Astrocyte (in vitro differentiated cells and primary cell): Measurements from ENCODE around the gene LZTS2. TPM values are rescaled to one million over a fixed set of nuclear protein-coding genes. Genes with fewer than 3 reads are reported as not detected.

Source experiments
- DNase-seq: peaks from one replicate; pipeline ENCODE4 v3.0.0-alpha.2; 2010; ENCODE audit warnings: low read depth
- FAIRE-seq: peaks from 2 replicates; lab custom pipeline; 2011; peaks lifted over from hg19 to GRCh38; lab: Jason Lieb, UNC
- H2AFZ ChIP-seq: 2 replicates; pipeline ENCODE4 v1.6.0; 2012; ENCODE audit warnings: low read depth, low read length, inconsistent platforms
- H3K27ac ChIP-seq: 2 replicates; pipeline ENCODE4 v1.5.1; 2011; ENCODE audit warnings: low read depth, low read length, inconsistent platforms
- H3K27me3 ChIP-seq: 2 replicates; pipeline ENCODE4 v1.6.0; 2011; ENCODE audit warnings: low read length, inconsistent platforms; ENCODE audit not compliant: insufficient read depth
- H3K36me3 ChIP-seq: 2 replicates; pipeline ENCODE4 v1.5.1; 2011; ENCODE audit warnings: low read length, inconsistent platforms; ENCODE audit not compliant: insufficient read depth
- H3K4me1 ChIP-seq: 2 replicates; pipeline ENCODE4 v1.5.1; 2011; ENCODE audit warnings: low read length, inconsistent platforms; ENCODE audit not compliant: insufficient read depth
- H3K4me2 ChIP-seq: 2 replicates; pipeline ENCODE4 v1.6.0; 2012; ENCODE audit warnings: low read length, inconsistent platforms
- H3K4me3 ChIP-seq: 2 replicates; pipeline ENCODE4 v1.5.1; 2011; ENCODE audit warnings: low read depth, mild to moderate bottlenecking, low read length, inconsistent platforms; ENCODE audit not compliant: insufficient read depth
- H3K79me2 ChIP-seq: 2 replicates; pipeline ENCODE4 v1.6.0; 2012; ENCODE audit warnings: mild to moderate bottlenecking, low read length, inconsistent platforms; ENCODE audit not compliant: insufficient read depth
- H3K9ac ChIP-seq: 2 replicates; pipeline ENCODE4 v1.6.0; 2012; ENCODE audit warnings: mild to moderate bottlenecking, low read length, inconsistent platforms
- H3K9me3 ChIP-seq: 2 replicates; pipeline ENCODE4 v1.5.1; 2012; ENCODE audit warnings: low read depth, mild to moderate bottlenecking, low read length, inconsistent platforms; ENCODE audit not compliant: insufficient read depth
- H4K20me1 ChIP-seq: 2 replicates; pipeline ENCODE4 v1.6.0; 2012; ENCODE audit warnings: low read length, inconsistent platforms; ENCODE audit not compliant: insufficient read depth
- H3K27ac Mint-ChIP-seq: one replicate; pipeline ENCODE4 v1.8.0; 2021; ENCODE audit warnings: mild to moderate bottlenecking, mixed read lengths; ENCODE audit not compliant: unreplicated experiment
- H3K27me3 Mint-ChIP-seq: one replicate; pipeline ENCODE4 v1.8.0; 2021; ENCODE audit warnings: low read depth, mixed read lengths; ENCODE audit not compliant: unreplicated experiment
- H3K36me3 Mint-ChIP-seq: one replicate; pipeline ENCODE4 v1.8.0; 2021; ENCODE audit warnings: low read depth, mixed read lengths; ENCODE audit not compliant: unreplicated experiment
- H3K4me1 Mint-ChIP-seq: one replicate; pipeline ENCODE4 v1.8.0; 2021; ENCODE audit warnings: low read depth, mixed read lengths; ENCODE audit not compliant: unreplicated experiment
- H3K4me3 Mint-ChIP-seq: one replicate; pipeline ENCODE4 v1.8.0; 2021; ENCODE audit warnings: mild to moderate bottlenecking, moderate library complexity, mixed read lengths; ENCODE audit not compliant: unreplicated experiment
- H3K9me3 Mint-ChIP-seq: one replicate; pipeline ENCODE4 v1.8.0; 2021; ENCODE audit warnings: mild to moderate bottlenecking, mixed read lengths; ENCODE audit not compliant: unreplicated experiment
- EZH2 ChIP-seq: IDR thresholded peaks from 2 replicates; pipeline ENCODE4 v1.6.1; 2012; ENCODE audit warnings: mild to moderate bottlenecking, low read length, inconsistent platforms; ENCODE audit not compliant: insufficient read depth
- total RNA-seq: library from RNA; stranded (reverse); gene quantifications from 2 replicates; pipeline ENCODE4 v1.2.1, GENCODE V29; 2021
- TF ChIP-seq, protein P1 (sequence below): IDR thresholded peaks from 2 replicates; pipeline ENCODE4 v1.5.1; 2011; ENCODE audit warnings: low read depth, mild to moderate bottlenecking, inconsistent platforms, low read length, moderate library complexity; ENCODE audit not compliant: insufficient read depth

Gene LZTS2
- total RNA-seq, 1 donor from 2014 or later = 69.9 TPM

DNA sequence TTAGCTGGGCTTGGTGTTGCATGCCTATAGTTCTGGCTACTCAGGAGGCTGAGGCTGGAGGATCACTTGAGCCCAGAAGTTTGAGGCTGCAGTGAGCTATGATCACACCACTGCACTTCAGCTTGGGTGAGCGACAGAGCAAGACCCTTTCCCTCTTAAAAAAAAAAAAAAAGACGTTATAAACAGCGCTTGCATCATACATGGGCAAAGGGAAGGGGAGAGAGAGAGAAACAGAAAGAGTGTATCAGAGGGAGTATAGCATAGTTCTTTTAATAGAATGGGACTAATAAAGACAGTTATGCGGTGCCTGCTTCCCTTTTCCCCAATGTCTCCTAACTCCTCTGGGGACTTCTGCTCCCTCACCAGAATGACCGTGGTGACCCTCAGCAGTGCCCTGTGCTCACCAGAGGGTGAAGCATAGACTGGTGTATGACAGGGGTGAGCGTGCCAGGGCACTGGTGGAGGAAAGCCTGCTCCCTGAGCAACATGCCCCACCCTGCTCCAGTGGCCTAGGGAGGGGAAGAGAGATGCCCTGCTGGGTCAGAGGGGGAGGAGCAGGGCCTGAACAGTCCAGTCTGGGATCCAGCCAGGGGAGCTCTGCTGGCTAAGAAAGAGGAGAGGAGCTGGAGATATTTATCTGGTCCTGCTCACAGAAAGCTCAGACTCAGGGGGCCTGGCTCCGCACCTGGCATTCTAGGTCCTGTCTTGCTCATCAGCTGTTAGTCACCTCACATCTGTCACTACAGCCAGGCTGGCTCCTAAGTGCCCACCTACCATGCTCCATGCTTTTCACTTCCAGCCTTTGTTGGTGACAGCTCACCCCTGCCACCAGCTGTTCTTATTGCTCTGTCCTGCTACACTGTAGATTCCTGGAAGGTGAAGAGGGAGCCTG is 29.1 kb downstream of the LZTS2 start:
- no peak overlapping the region for H3K27ac ChIP-seq
- Mint-ChIP-seq H3K9me3 (no peaks in the 10 kb centered on the region), H3K27me3 (peaks cover 3% of the 10 kb centered on the region), H3K27ac (no peak overlapping the region), H3K4me3 (no peak overlapping the region), H3K4me1 (peaks cover 12% of the 10 kb centered on the region), H3K36me3 (no peaks in the 10 kb centered on the region)
- peaks cover 9% of the 10 kb centered on the region for H4K20me1 ChIP-seq
- no peak overlapping the region for H3K4me2 ChIP-seq
- FAIRE-seq = no peak
- no peak for DNase-seq
- no peaks in the 10 kb centered on the region for H3K9me3 ChIP-seq
- TF ChIP-seq EZH2 = no peak
- TF ChIP-seq, protein P1, sequence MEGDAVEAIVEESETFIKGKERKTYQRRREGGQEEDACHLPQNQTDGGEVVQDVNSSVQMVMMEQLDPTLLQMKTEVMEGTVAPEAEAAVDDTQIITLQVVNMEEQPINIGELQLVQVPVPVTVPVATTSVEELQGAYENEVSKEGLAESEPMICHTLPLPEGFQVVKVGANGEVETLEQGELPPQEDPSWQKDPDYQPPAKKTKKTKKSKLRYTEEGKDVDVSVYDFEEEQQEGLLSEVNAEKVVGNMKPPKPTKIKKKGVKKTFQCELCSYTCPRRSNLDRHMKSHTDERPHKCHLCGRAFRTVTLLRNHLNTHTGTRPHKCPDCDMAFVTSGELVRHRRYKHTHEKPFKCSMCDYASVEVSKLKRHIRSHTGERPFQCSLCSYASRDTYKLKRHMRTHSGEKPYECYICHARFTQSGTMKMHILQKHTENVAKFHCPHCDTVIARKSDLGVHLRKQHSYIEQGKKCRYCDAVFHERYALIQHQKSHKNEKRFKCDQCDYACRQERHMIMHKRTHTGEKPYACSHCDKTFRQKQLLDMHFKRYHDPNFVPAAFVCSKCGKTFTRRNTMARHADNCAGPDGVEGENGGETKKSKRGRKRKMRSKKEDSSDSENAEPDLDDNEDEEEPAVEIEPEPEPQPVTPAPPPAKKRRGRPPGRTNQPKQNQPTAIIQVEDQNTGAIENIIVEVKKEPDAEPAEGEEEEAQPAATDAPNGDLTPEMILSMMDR = no peak
- no peak overlapping the region for H3K9ac ChIP-seq
- H3K4me3 ChIP-seq = no peak overlapping the region
- H2AFZ ChIP-seq = no peak overlapping the region
- peaks cover 25% of the 10 kb centered on the region for H3K4me1 ChIP-seq
- peaks cover 9% of the 10 kb centered on the region for H3K79me2 ChIP-seq
- no peaks in the 10 kb centered on the region for H3K27me3 ChIP-seq
- no peaks in the 10 kb centered on the region for H3K36me3 ChIP-seq

DNA sequence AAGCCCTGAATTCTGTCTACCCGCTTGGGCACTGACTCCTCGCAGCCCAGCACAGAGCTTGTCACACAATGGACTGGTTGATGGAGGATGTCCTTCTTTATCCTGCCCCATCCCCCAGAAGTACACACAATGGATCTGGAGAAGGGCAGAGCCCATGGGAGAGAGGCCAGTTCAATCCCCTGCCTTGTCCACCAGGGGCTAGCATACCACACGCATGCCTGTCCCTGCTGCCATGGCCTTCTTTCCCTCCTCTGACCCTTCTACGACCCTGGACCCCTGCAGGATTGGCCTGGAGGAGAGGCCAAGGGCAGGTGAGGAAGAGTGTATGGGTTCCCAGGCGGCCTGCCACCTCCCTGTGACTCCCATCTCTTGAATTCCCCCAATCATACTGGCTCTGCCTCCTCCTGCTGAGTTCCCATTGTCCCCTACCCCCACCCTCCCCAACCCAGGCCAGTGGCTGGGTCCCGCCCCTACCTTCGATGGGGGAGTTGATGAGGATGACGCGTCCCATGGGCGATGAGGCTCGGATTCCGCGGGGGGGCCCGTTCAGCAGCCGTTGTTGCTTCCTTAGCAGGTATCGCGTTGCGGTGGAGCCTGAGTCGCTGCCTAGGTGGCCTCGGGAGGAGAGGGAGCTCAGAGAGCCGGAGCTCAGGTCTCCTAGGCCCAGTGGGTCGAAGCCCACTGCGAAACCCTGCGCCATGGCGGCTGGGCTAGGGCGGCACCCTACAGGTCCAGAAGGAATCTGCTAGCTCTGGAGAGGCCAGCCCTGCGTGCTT is 30.1 kb downstream of the LZTS2 start:
- no peak overlapping the region for H3K4me3 ChIP-seq
- Mint-ChIP-seq H3K27ac (no peak overlapping the region), H3K4me1 (peaks cover 16% of the 10 kb centered on the region), H3K27me3 (peaks cover 2% of the 10 kb centered on the region), H3K4me3 (peak overlapping the region; percentile 43), H3K36me3 (peaks cover 2% of the 10 kb centered on the region), H3K9me3 (no peaks in the 10 kb centered on the region)
- H3K79me2 ChIP-seq = peaks cover 19% of the 10 kb centered on the region
- no peak overlapping the region for H2AFZ ChIP-seq
- FAIRE-seq (no peak), DNase-seq (no peak)
- H4K20me1 ChIP-seq = peaks cover 19% of the 10 kb centered on the region
- TF ChIP-seq, protein P1 = no peak
- TF ChIP-seq EZH2 = no peak
- H3K27me3 ChIP-seq = no peaks in the 10 kb centered on the region
- H3K36me3 ChIP-seq = no peaks in the 10 kb centered on the region
- no peaks in the 10 kb centered on the region for H3K9me3 ChIP-seq
- no peak overlapping the region for H3K9ac ChIP-seq
- H3K4me2 ChIP-seq = no peak overlapping the region
- H3K27ac ChIP-seq = no peak overlapping the region
- H3K4me1 ChIP-seq = peaks cover 25% of the 10 kb centered on the region
